B cell (primary cell): ENCODE data around the gene MAN1B1. TPM values are rescaled to one million over a fixed set of nuclear protein-coding genes. Genes with fewer than 3 reads are reported as not detected.

Source experiments
- ATAC-seq: fragments of 200-7000 bp; cut with Tn5 transposase; one replicate; pipeline ENCODE4 v1.10.0; 2021; ENCODE audit warnings: low read depth, mild to moderate bottlenecking, moderate number of reproducible peaks, moderate library complexity
- CTCF ChIA-PET: fragments of 350-600 bp; sonication (Branson Sonifier 250); formaldehyde crosslinking; loops from one replicate; lab custom pipeline; 2021; ENCODE audit warnings: antibody characterized with exemption, inconsistent platforms; lab: Charles Lee
- POLR2A ChIA-PET: fragments of 350-600 bp; sonication (Branson Sonifier 250); formaldehyde crosslinking; loops from one replicate; lab custom pipeline; 2021; ENCODE audit warnings: antibody characterized with exemption; lab: Charles Lee
- DNase-seq: peaks from one replicate; pipeline ENCODE4 v3.0.0; 2013
- H2AFZ ChIP-seq: 2 replicates; pipeline ENCODE4 v1.6.1; 2012; ENCODE audit warnings: mild to moderate bottlenecking, low read depth, low read length; ENCODE audit not compliant: insufficient read depth, poor library complexity, severe bottlenecking
- H3K27ac ChIP-seq, 2 donors: 1 replicate in 1 of 2; 2 replicates in 1 of 2; pipeline ENCODE4 v1.5.1; 2012 to 2013; ENCODE audit warnings: low read length in 2 of 2, mild to moderate bottlenecking in 2 of 2, moderate library complexity in 1 of 2
- H3K27me3 ChIP-seq, 4 experiments: fragments of 200-600 bp in 1 of 4; sonication (generic) in 1 of 4; replicated peaks in 1 of 4; 1 replicate in 2 of 4; 2 replicates in 2 of 4; pipeline versions ENCODE4 v1.6.1 to v1.7.0; 2013 to 2016; ENCODE audit warnings: low read length in 3 of 4, mild to moderate bottlenecking in 2 of 4, mixed read lengths in 1 of 4, moderate library complexity in 1 of 4; ENCODE audit not compliant: insufficient read depth in 4 of 4, control insufficient read depth in 3 of 4; ENCODE audit errors: control extremely low read depth in 1 of 4
- H3K36me3 ChIP-seq, 2 experiments: replicated peaks in 1 of 2; 1 replicate in 1 of 2; 2 replicates in 1 of 2; pipeline versions ENCODE4 v1.6.1 to v1.7.1; 2013; ENCODE audit warnings: low read length in 1 of 2; ENCODE audit not compliant: insufficient read depth in 2 of 2, control insufficient read depth in 1 of 2; ENCODE audit errors: control extremely low read depth in 1 of 2, extremely low read depth in 1 of 2
- H3K4me1 ChIP-seq, 2 donors: fragments of 200-600 bp in 1 of 2; sonication (generic) in 1 of 2; 1 replicate in 1 of 2; 2 replicates in 1 of 2; pipeline versions ENCODE4 v1.5.1 to v1.6.1; 2013 to 2017; ENCODE audit warnings: low read length in 2 of 2; ENCODE audit not compliant: control insufficient read depth in 2 of 2, insufficient read depth in 2 of 2
- H3K4me2 ChIP-seq: replicated peaks from 2 replicates; pipeline ENCODE3; 2012; ENCODE audit warnings: mild to moderate bottlenecking, low read depth, low read length; ENCODE audit not compliant: poor library complexity, severe bottlenecking
- H3K4me3 ChIP-seq, 5 experiments: fragments of 200-600 bp in 1 of 5; sonication (generic) in 1 of 5; 1 replicate in 3 of 5; 2 replicates in 2 of 5; pipeline versions ENCODE4 v1.5.1 to v1.7.0; 2011 to 2016; ENCODE audit warnings: low read length in 4 of 5, mild to moderate bottlenecking in 4 of 5, low read depth in 2 of 5, control low read depth in 1 of 5, moderate library complexity in 1 of 5; ENCODE audit not compliant: insufficient read depth in 1 of 5; ENCODE audit errors: control extremely low read depth in 1 of 5, extremely low read depth in 1 of 5
- H3K79me2 ChIP-seq: fragments of 200-600 bp; sonication (generic); one replicate; pipeline ENCODE4 v1.6.0; 2016; ENCODE audit warnings: low read length; ENCODE audit not compliant: control insufficient read depth, insufficient read depth
- H3K9ac ChIP-seq: fragments of 200-600 bp; sonication (generic); 2 replicates; pipeline ENCODE4 v1.6.1; 2017; ENCODE audit warnings: mild to moderate bottlenecking, low read length, moderate library complexity
- H3K9me3 ChIP-seq, 3 donors: one replicate each; pipeline versions ENCODE4 v1.6.1 to v1.7.1; 2013; ENCODE audit warnings: low read length in 2 of 3; ENCODE audit not compliant: control insufficient read depth in 2 of 3, insufficient read depth in 1 of 3; ENCODE audit errors: control extremely low read depth in 1 of 3
- H4K20me1 ChIP-seq: 2 replicates; pipeline ENCODE4 v1.6.0; 2012; ENCODE audit warnings: mild to moderate bottlenecking, low read length; ENCODE audit not compliant: insufficient read depth, control insufficient read depth, poor library complexity, severe bottlenecking
- H3K27ac Mint-ChIP-seq: one replicate; pipeline ENCODE4 v1.8.0; 2021; ENCODE audit warnings: mixed read lengths
- H3K27me3 Mint-ChIP-seq: one replicate; pipeline ENCODE4 v1.8.0; 2021; ENCODE audit warnings: mixed read lengths
- H3K4me1 Mint-ChIP-seq: one replicate; pipeline ENCODE4 v1.8.0; 2021; ENCODE audit warnings: mixed read lengths
- H3K4me3 Mint-ChIP-seq: one replicate; pipeline ENCODE4 v1.8.0; 2021; ENCODE audit warnings: mixed read lengths
- H3K9me3 Mint-ChIP-seq: one replicate; pipeline ENCODE4 v1.8.0; 2022; ENCODE audit warnings: mixed read lengths; ENCODE audit not compliant: insufficient read depth
- CTCF ChIP-seq: fragments of 200-600 bp; IDR thresholded peaks from one replicate; pipeline ENCODE4 v1.8.0; 2022; ENCODE audit warnings: antibody characterized with exemption, mild to moderate bottlenecking
- EZH2 ChIP-seq: IDR thresholded peaks from 2 replicates; pipeline ENCODE4 v1.6.1; 2012; ENCODE audit warnings: borderline replicate concordance, low read depth, mild to moderate bottlenecking, moderate library complexity, low read length; ENCODE audit not compliant: insufficient read depth, poor library complexity, severe bottlenecking
- WGBS: methylation state at CpG from one replicate; pipeline ENCODE4 v1.1.5; 2013; ENCODE audit warnings: missing lambda C conversion rate; ENCODE audit not compliant: insufficient coverage; 5-methylcytosine and 5-hydroxymethylcytosine counted together
- intact Hi-C: fragments of 100-400 bp; cut with micrococcal nuclease; formaldehyde crosslinking; loops from one replicate; pipeline ENCODE4 v1.10.0; 2022
- polyA plus RNA-seq: library from polyadenylated mRNA; depleted of rRNA; stranded (reverse); fragments of >200 nt; gene quantifications from 2 replicates; pipeline ENCODE4 v1.2.3, GENCODE V29; 2012
- total RNA-seq, 2 donors: library from RNA; stranded (reverse); fragments of 120-200 nt in 1 of 2; gene quantifications; 1 replicate in 1 of 2; 2 replicates in 1 of 2; pipeline versions ENCODE4 v1.2.3 to v1.2.4, GENCODE V29; 2013 to 2022

MAN1B1 gene
- total and polyA plus RNA-seq, 2 donors (not counting 1 experiment from before 2014, with no cell fraction given), result 47.0 to 68.4 TPM

DNA sequence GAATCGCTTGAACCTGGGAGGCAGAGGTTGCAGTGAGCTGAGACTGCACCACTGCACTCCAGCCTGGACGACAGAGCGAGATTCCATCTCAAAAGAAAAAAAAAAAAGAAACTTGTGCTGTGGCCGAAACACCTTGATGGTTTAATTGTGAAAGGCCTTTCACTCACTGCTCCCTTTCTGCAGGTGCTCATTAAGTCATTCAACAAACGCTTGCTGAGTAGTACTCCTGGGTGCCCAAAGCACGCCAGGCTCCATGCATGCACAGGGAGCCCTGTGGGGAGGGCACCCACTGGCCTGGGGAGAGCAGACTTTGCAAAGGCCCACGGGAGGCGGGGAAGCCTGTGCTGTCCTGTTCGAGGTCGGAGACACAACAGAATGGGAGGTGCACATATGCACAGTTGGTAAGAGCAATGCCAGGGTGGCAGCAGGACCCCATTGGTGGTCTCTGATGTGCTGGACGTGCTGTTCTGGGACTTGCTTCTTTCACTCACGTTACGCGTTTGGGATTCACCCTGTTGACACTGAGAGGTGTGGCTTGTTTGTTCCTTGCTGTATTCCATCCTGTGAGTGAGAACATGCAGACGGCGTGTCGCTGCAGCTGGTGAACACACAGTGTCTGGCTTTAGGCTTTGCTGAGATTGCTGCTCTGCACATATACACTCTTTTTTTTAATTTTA lies 29.9 kb upstream of the MAN1B1 start:
- ATAC-seq, result no peak
- Mint-ChIP-seq H3K9me3 (no peaks in the 10 kb centered on the region), H3K27ac (no peak overlapping the region), H3K4me1 (peaks cover 4% of the 10 kb centered on the region), H3K27me3 (peaks cover 5% of the 10 kb centered on the region), H3K4me3 (no peak overlapping the region)
- TF ChIP-seq CTCF, result no peak
- TF ChIP-seq EZH2, result no peak
- H3K4me3 ChIP-seq, result no peak overlapping the region
- H3K27ac ChIP-seq, result no peak overlapping the region
- no peak for DNase-seq
- no peak overlapping the region for H3K4me2 ChIP-seq
- 96% methylated on average over 10 of the region's 17 CpGs for WGBS
- no peaks in the 10 kb centered on the region for H3K79me2 ChIP-seq
- no peaks in the 10 kb centered on the region for H3K36me3 ChIP-seq
- H3K9ac ChIP-seq, result no peak overlapping the region
- H3K9me3 ChIP-seq, result peaks cover 0 to 13% (median 0%) of the 10 kb centered on the region in 3 donors
- no peak overlapping the region for H2AFZ ChIP-seq
- peaks cover 14 to 15% of the 10 kb centered on the region in 2 donors for H3K4me1 ChIP-seq
- H3K27me3 ChIP-seq, result peaks cover 0 to 25% (median 11%) of the 10 kb centered on the region in 4 experiments
- H4K20me1 ChIP-seq, result no peaks in the 10 kb centered on the region
- ChIA-PET CTCF (interaction anchor here (0.7 to 4.9 kb wide), 5 partner anchors 9 to 268 kb away, joined by 3 to 22 read pairs (median 9); partner anchors contain the start of gene NPDC1), POLR2A (no interaction called here)
- intact Hi-C loops, result no loop called here

GRCh38 chr9:137057545-137057944 lies 29.2 kb upstream of the MAN1B1 start:
- H3K9me3 Mint-ChIP-seq, result no peaks in the 10 kb centered on the region
- H3K4me1 Mint-ChIP-seq, result peaks cover 4% of the 10 kb centered on the region
- no peak overlapping the region for H3K27ac ChIP-seq

More at GRCh38 chr9:137057545-137057944, 29.2 kb upstream of the MAN1B1 start:
- DNase-seq (no peak), ATAC-seq (no peak)
- H3K4me3 ChIP-seq, result no peak overlapping the region
- no peak overlapping the region for H3K4me2 ChIP-seq
- no peaks in the 10 kb centered on the region for H4K20me1 ChIP-seq
- peaks cover 0 to 9% (median 0%) of the 10 kb centered on the region in 3 donors for H3K9me3 ChIP-seq
- Mint-ChIP-seq H3K27me3 (peaks cover 4% of the 10 kb centered on the region), H3K4me3 (no peak overlapping the region), H3K27ac (no peak overlapping the region)
- H3K4me1 ChIP-seq, result peaks cover 12% of the 10 kb centered on the region in 2 donors
- no peak for TF ChIP-seq EZH2
- TF ChIP-seq CTCF, result no peak
- CTCF ChIA-PET, result interaction anchor here (1.0 to 4.9 kb wide), 3 partner anchors 10 to 23 kb away, joined by 4 to 22 read pairs (median 6); partner anchors contain the start of gene NPDC1
- no peak overlapping the region for H2AFZ ChIP-seq
- no peaks in the 10 kb centered on the region for H3K36me3 ChIP-seq
- no peak overlapping the region for H3K9ac ChIP-seq
- H3K79me2 ChIP-seq, result no peaks in the 10 kb centered on the region
- WGBS, result 95% methylated on average over 13 of the region's 16 CpGs
- POLR2A ChIA-PET, result no interaction called here
- intact Hi-C loops, result no loop called here
- peaks cover 0 to 18% (median 8%) of the 10 kb centered on the region in 4 experiments for H3K27me3 ChIP-seq
